H1 (cell line): ENCODE data around the gene HDDC3. TPM values are rescaled to one million over a fixed set of nuclear protein-coding genes. Genes with fewer than 3 reads are reported as not detected.
"Not testable (repeated sequence)": the region's sequence is repeated elsewhere in the genome, so short reads cannot be mapped to it uniquely, and the experiment has no call there.

Source experiments
- CTCF ChIA-PET: fragments of 300-600 bp; sonication (Branson Sonifier 250); formaldehyde crosslinking; loops from one replicate; lab custom pipeline; 2021; ENCODE audit not compliant: partially characterized antibody; lab: Charles Lee
- POLR2A ChIA-PET: fragments of 300-600 bp; sonication (Branson Sonifier 250); formaldehyde crosslinking; loops from one replicate; lab custom pipeline; 2021; ENCODE audit warnings: inconsistent platforms; ENCODE audit not compliant: partially characterized antibody; lab: Charles Lee
- DNase-seq, 2 experiments: peaks; one replicate each; pipeline versions ENCODE4 v3.0.0 to v3.0.0-alpha.2; 2010 to 2022; ENCODE audit warnings: low spot score in 2 of 2, low read depth in 1 of 2, mixed read lengths in 1 of 2
- FAIRE-seq: peaks from 2 replicates; lab custom pipeline; 2011; peaks lifted over from hg19 to GRCh38; lab: Jason Lieb, UNC
- H2AFZ ChIP-seq: 2 replicates; pipeline ENCODE4 v1.8.1; 2012; ENCODE audit warnings: low read length, inconsistent platforms
- H2AK5ac ChIP-seq: 2 replicates; pipeline ENCODE4 v1.6.1; 2013; ENCODE audit warnings: low read depth, low read length
- H2BK120ac ChIP-seq: replicated peaks from 2 replicates; pipeline ENCODE3; 2013; ENCODE audit warnings: low read depth, low read length, inconsistent platforms
- H2BK12ac ChIP-seq: 2 replicates; pipeline ENCODE4 v1.6.1; 2013; ENCODE audit warnings: low read depth, low read length
- H2BK15ac ChIP-seq: 2 replicates; pipeline ENCODE4 v1.6.1; 2013; ENCODE audit warnings: low read length
- H2BK20ac ChIP-seq: 2 replicates; pipeline ENCODE4 v1.6.1; 2013; ENCODE audit warnings: low read length
- H2BK5ac ChIP-seq: 2 replicates; pipeline ENCODE4 v1.6.1; 2013; ENCODE audit warnings: low read depth, low read length
- H3K14ac ChIP-seq: 2 replicates; pipeline ENCODE4 v1.6.1; 2013; ENCODE audit warnings: inconsistent platforms; ENCODE audit not compliant: insufficient read length
- H3K18ac ChIP-seq: 2 replicates; pipeline ENCODE4 v1.6.1; 2013; ENCODE audit warnings: low read length; ENCODE audit errors: extremely low read depth
- H3K23ac ChIP-seq: 2 replicates; pipeline ENCODE4 v1.6.1; 2013; ENCODE audit warnings: inconsistent platforms; ENCODE audit not compliant: insufficient read length
- H3K23me2 ChIP-seq: 2 replicates; pipeline ENCODE4 v1.6.1; 2013; ENCODE audit warnings: low read depth, low read length
- H3K27ac ChIP-seq: 2 replicates; pipeline ENCODE4 v1.6.1; 2011; ENCODE audit warnings: low read depth, low read length, inconsistent platforms
- H3K27me3 ChIP-seq, 4 experiments: replicated peaks in 1 of 4; 1 replicate in 1 of 4; 2 replicates in 3 of 4; pipeline versions ENCODE4 v1.6.1 to v1.8.1; 2011 to 2013; ENCODE audit warnings: low read length in 3 of 4, mild to moderate bottlenecking in 3 of 4, inconsistent platforms in 2 of 4, mixed read lengths in 2 of 4, moderate library complexity in 1 of 4; ENCODE audit not compliant: control insufficient read depth in 3 of 4, insufficient read depth in 3 of 4; ENCODE audit errors: extremely low read depth in 1 of 4
- H3K36me3 ChIP-seq, 4 experiments: 2 replicates each; pipeline versions ENCODE4 v1.6.1 to v1.8.1; 2011 to 2013; ENCODE audit warnings: mild to moderate bottlenecking in 4 of 4, low read length in 3 of 4, moderate library complexity in 2 of 4, control low read depth in 1 of 4, inconsistent platforms in 1 of 4; ENCODE audit not compliant: insufficient read depth in 4 of 4, control insufficient read depth in 2 of 4
- H3K4ac ChIP-seq: replicated peaks from 2 replicates; pipeline ENCODE3; 2013; ENCODE audit warnings: low read length, low read depth, mixed read lengths, inconsistent platforms; ENCODE audit not compliant: insufficient read length
- H3K4me1 ChIP-seq, 4 experiments: replicated peaks in 1 of 4; 1 replicate in 1 of 4; 2 replicates in 3 of 4; pipeline versions ENCODE4 v1.6.1 to v1.8.1; 2011 to 2013; ENCODE audit warnings: low read length in 3 of 4, inconsistent platforms in 2 of 4, mixed read lengths in 1 of 4; ENCODE audit not compliant: insufficient read depth in 4 of 4, control insufficient read depth in 3 of 4
- H3K4me2 ChIP-seq, 2 experiments: 2 replicates each; pipeline versions ENCODE4 v1.6.1 to v1.8.1; 2011 to 2013; ENCODE audit warnings: low read depth in 2 of 2, low read length in 2 of 2, control low read depth in 1 of 2, inconsistent platforms in 1 of 2, mild to moderate bottlenecking in 1 of 2; ENCODE audit not compliant: insufficient read depth in 1 of 2
- H3K4me3 ChIP-seq, 4 experiments: fragments of 200-600, 300-600 bp in 1 of 4; sonication (generic), shearing (Covaris generic), sonication (Bioruptor Twin) in 1 of 4; 2 replicates each; pipeline versions ENCODE4 v1.5.1 to v1.8.1; 2011 to 2016; ENCODE audit warnings: low read length in 4 of 4, low read depth in 3 of 4, control low read depth in 2 of 4, inconsistent platforms in 2 of 4, mild to moderate bottlenecking in 2 of 4, mixed read lengths in 1 of 4, moderate library complexity in 1 of 4; ENCODE audit not compliant: insufficient read depth in 2 of 4; ENCODE audit errors: extremely low read depth in 1 of 4
- H3K56ac ChIP-seq: replicated peaks from 2 replicates; pipeline ENCODE3; 2013; ENCODE audit warnings: low read depth, mild to moderate bottlenecking, mixed read lengths, low read length, inconsistent platforms; ENCODE audit not compliant: insufficient read length
- H3K79me1 ChIP-seq: 2 replicates; pipeline ENCODE4 v1.6.1; 2013; ENCODE audit warnings: low read depth, low read length, control low read depth
- H3K79me2 ChIP-seq, 2 experiments: 2 replicates each; pipeline versions ENCODE4 v1.6.1 to v1.8.1; 2012 to 2013; ENCODE audit warnings: low read length in 2 of 2, mild to moderate bottlenecking in 2 of 2, inconsistent platforms in 1 of 2; ENCODE audit not compliant: insufficient read depth in 2 of 2, control insufficient read depth in 1 of 2
- H3K9ac ChIP-seq, 4 experiments: replicated peaks in 1 of 4; 1 replicate in 1 of 4; 2 replicates in 3 of 4; pipeline versions ENCODE4 v1.6.1 to v1.8.1; 2011 to 2013; ENCODE audit warnings: low read depth in 3 of 4, low read length in 3 of 4, control low read depth in 2 of 4, mild to moderate bottlenecking in 2 of 4, moderate library complexity in 2 of 4, inconsistent platforms in 1 of 4; ENCODE audit errors: extremely low read depth in 1 of 4
- H3K9me3 ChIP-seq, 2 experiments: 2 replicates each; pipeline versions ENCODE4 v1.6.1 to v1.8.1; 2012 to 2013; ENCODE audit warnings: mild to moderate bottlenecking in 2 of 2, moderate library complexity in 2 of 2, control low read depth in 1 of 2, inconsistent platforms in 1 of 2, low read depth in 1 of 2, low read length in 1 of 2, mixed read lengths in 1 of 2; ENCODE audit not compliant: insufficient read depth in 2 of 2
- H4K20me1 ChIP-seq, 2 experiments: replicated peaks in 1 of 2; 2 replicates each; pipeline versions ENCODE3 to v1.8.1; 2011 to 2013; ENCODE audit warnings: inconsistent platforms in 2 of 2, low read length in 2 of 2, mild to moderate bottlenecking in 1 of 2; ENCODE audit not compliant: insufficient read depth in 2 of 2, control insufficient read depth in 1 of 2
- H4K5ac ChIP-seq: 2 replicates; pipeline ENCODE4 v1.6.1; 2013; ENCODE audit warnings: low read length, low read depth, mixed read lengths, inconsistent platforms; ENCODE audit not compliant: insufficient read length
- H4K8ac ChIP-seq: 2 replicates; pipeline ENCODE4 v1.8.0; 2013; ENCODE audit warnings: mild to moderate bottlenecking, moderate library complexity, low read length, inconsistent platforms; ENCODE audit not compliant: insufficient read depth; ENCODE audit errors: extremely low read depth
- H4K91ac ChIP-seq: replicated peaks from 2 replicates; pipeline ENCODE3; 2013; ENCODE audit warnings: low read length, mixed read lengths, inconsistent platforms; ENCODE audit not compliant: insufficient read length
- WGBS, 2 experiments: shearing (Covaris generic) in 1 of 2; methylation state at CpG; one replicate each; pipeline versions ENCODE4 v1.1.6 to v1.1.7; 2013 to 2015; ENCODE audit warnings: low lambda C conversion rate in 2 of 2, mixed read lengths in 2 of 2, inconsistent platforms in 1 of 2, low coverage in 1 of 2, missing lambda C conversion rate in 1 of 2; ENCODE audit not compliant: insufficient replicate concordance in 2 of 2, insufficient coverage in 1 of 2, insufficient read length in 1 of 2; ENCODE audit errors: extremely low coverage in 1 of 2, missing lambda C conversion rate in 1 of 2; 5-methylcytosine and 5-hydroxymethylcytosine counted together
- polyA plus RNA-seq, 7 experiments: library from polyadenylated mRNA; depleted of rRNA in 3 of 7; stranded (reverse) in 5 of 7; unstranded in 2 of 7; fragments of >200 nt in 5 of 7; fragments of 200-250 nt in 2 of 7; gene quantifications; 1 replicate in 5 of 7; 2 replicates in 1 of 7; 4 replicates in 1 of 7; pipeline versions ENCODE4 v1.2.1 to v1.2.3, GENCODE V29; 2011 to 2013; ENCODE audit warnings: missing spikeins in 2 of 7, mixed read lengths in 2 of 7
- total RNA-seq: library from RNA; stranded (reverse); fragmentation: NEBNext Ultra II Directional; extraction: Animal tissue kit (Norgen Biotek cat#: 25700); gene quantifications from 2 replicates; pipeline ENCODE4 v1.2.1, GENCODE V29; 2021

Gene HDDC3
- total and polyA plus RNA-seq, 2 of the 8 experiments (the other 6 are each of a cell fraction or from before 2014, with no cell fraction given) = 16.3 to 16.5 TPM

DNA sequence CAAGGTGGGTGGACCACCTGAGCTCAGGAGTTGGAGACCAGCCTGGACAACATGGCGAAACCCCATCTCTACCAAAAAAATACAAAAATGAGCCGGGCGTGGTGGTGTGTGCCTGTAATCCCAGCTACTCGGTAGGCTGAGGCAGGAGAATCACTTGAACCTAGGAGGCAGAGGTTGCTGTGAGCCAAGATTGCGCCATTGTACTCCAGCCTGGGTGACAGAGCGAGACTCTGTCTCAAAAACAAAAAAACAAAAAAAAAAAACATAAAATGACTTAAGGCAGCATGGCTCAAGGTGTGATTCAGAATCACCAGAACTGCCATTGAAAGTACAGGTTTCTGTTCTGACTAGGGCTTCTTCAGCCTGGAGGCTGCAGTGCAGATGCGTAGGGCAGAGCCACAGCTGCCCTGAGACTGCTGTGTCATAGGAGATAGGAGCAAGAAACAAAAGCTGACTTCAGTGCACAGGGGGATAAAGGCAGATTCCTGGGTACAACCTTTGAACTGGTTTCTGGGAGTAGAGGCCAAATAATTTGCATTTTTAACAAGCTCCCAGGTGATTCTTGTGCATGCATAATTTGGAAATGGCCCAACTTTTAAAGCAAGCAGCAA, 9.5 kb downstream of the HDDC3 start:
- H3K4ac ChIP-seq, H2BK12ac ChIP-seq, H3K23ac ChIP-seq, H4K8ac ChIP-seq, H3K4me1 ChIP-seq, H2BK20ac ChIP-seq, FAIRE-seq, H4K5ac ChIP-seq, H3K23me2 ChIP-seq, H4K91ac ChIP-seq, H2BK5ac ChIP-seq, H3K79me2 ChIP-seq, H3K9me3 ChIP-seq, H3K14ac ChIP-seq, H3K27me3 ChIP-seq, H3K18ac ChIP-seq, H2BK120ac ChIP-seq, H3K56ac ChIP-seq, H3K4me2 ChIP-seq, H2BK15ac ChIP-seq, H3K4me3 ChIP-seq, H3K27ac ChIP-seq, H3K9ac ChIP-seq, H4K20me1 ChIP-seq, H2AFZ ChIP-seq, H3K36me3 ChIP-seq, H2AK5ac ChIP-seq, DNase-seq, H3K79me1 ChIP-seq: not testable (repeated sequence)
- ChIA-PET CTCF (interaction anchor here (0.7 to 4.6 kb wide), 7 partner anchors 10 to 67 kb away, joined by 3 to 58 read pairs (median 4); partner anchors contain the start of genes FES, HDDC3 and UNC45A), POLR2A (interaction anchor here (0.9 to 1.7 kb wide), 3 partner anchors 16 to 72 kb away, joined by 3 to 4 read pairs (median 4); partner anchors contain the start of gene PRC1)
- 89% methylated on average over 7 of the region's 7 CpGs; no CpG with 5 or more reads in 1 of the 2 experiments for whole genome bisulfite sequencing, 2 experiments
